ENCODE results near the gene JAZF1.

DNA sequence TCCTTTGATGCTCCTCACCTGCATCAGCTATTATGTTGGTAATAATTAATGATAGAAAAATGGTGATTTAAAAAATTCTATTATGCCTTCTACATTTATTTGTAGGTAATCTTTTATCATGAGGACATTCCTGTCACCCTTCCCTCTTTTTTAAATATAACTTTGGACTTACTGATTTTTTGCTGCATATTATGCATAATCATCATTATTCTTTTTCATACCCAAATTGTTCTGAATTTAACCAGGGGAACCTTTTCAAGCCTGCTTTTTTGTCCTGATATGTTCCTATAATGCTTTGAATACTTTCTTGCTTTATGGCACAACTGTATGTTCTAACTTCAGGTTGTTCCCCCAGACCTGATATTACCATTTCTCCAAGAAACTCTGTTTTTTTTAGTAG lies 392.2 kb downstream of the JAZF1 start:
- TF ChIP-seq HDAC6 (IDR thresholded peaks at IDR 0.05; ENCODE audit: unreplicated experiment) (no peak), RAD21 (IDR thresholded peaks at IDR 0.05; ENCODE audit: insufficient read depth, low read depth, low read length) (no peak), ZBED1 (IDR thresholded peaks at IDR 0.05; ENCODE audit: borderline replicate concordance) (no peak), POLR2A (IDR thresholded peaks at IDR 0.05; ENCODE audit: low read depth, low read length) (no peak), EZH2 (IDR thresholded peaks at IDR 0.05; ENCODE audit: borderline replicate concordance, control insufficient read depth, low read depth, low read length) (no peak), USF2 (IDR thresholded peaks at IDR 0.05; ENCODE audit: borderline replicate concordance, low read depth, low read length) (no peak), ESRRA (IDR thresholded peaks at IDR 0.05; ENCODE audit: low read length) (no peak), BCL3 (IDR thresholded peaks at IDR 0.05; ENCODE audit: borderline replicate concordance, insufficient read depth, low read depth, low read length, poor library complexity, severe bottlenecking) (no peak), JUNB (IDR thresholded peaks at IDR 0.05) (no peak), BRCA1 (IDR thresholded peaks at IDR 0.05; ENCODE audit: low read depth, low read length) (no peak)
- TF ChIP-seq, protein P1, sequence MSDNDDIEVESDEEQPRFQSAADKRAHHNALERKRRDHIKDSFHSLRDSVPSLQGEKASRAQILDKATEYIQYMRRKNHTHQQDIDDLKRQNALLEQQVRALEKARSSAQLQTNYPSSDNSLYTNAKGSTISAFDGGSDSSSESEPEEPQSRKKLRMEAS (IDR thresholded peaks at IDR 0.05; ENCODE audit: low read depth, low read length) = no peak
